Measurements from ENCODE around the gene SCRN1.

The SCRN1 gene

GRCh38 chr7:29918850-29919249, 70.8 kb downstream of the SCRN1 start:
- Histone ChIP-seq H3K4me1 (ENCODE audit: control insufficient read depth, insufficient read depth, low read length) (no peaks in the 10 kb centered on the region), H3K4me3 (ENCODE audit: low read length) (no peak overlapping the region), H3K9me3 (ENCODE audit: control insufficient read depth, low read length) (no peaks in the 10 kb centered on the region), H3K27me3 (ENCODE audit: control insufficient read depth, insufficient read depth, low read length) (no peaks in the 10 kb centered on the region), H3K36me3 (ENCODE audit: control insufficient read depth, insufficient read depth, low read length) (no peaks in the 10 kb centered on the region), H3K9ac (ENCODE audit: low read length) (no peak overlapping the region)

- no peaks in the 10 kb centered on the region for H3K36me3 ChIP-seq (ENCODE audit: control insufficient read depth, insufficient read depth, low read length)
- no peaks in the 10 kb centered on the region for H3K9me3 ChIP-seq (ENCODE audit: control insufficient read depth, low read length)
- no peaks in the 10 kb centered on the region for H3K4me1 ChIP-seq (ENCODE audit: control insufficient read depth, insufficient read depth, low read length)
- no peak overlapping the region for H3K4me3 ChIP-seq (ENCODE audit: low read length)
- no peaks in the 10 kb centered on the region for H3K27me3 ChIP-seq (ENCODE audit: control insufficient read depth, insufficient read depth, low read length)
- no peak overlapping the region for H3K9ac ChIP-seq (ENCODE audit: low read length)
Observed at GRCh38 chr7:29917641-29918040, 72.0 kb downstream of the SCRN1 start.

- Histone ChIP-seq H3K9me3 (ENCODE audit: control insufficient read depth, low read length) (no peaks in the 10 kb centered on the region), H3K36me3 (ENCODE audit: control insufficient read depth, insufficient read depth, low read length) (no peaks in the 10 kb centered on the region), H3K27me3 (ENCODE audit: control insufficient read depth, insufficient read depth, low read length) (no peaks in the 10 kb centered on the region), H3K9ac (ENCODE audit: low read length) (no peak overlapping the region), H3K4me1 (ENCODE audit: control insufficient read depth, insufficient read depth, low read length) (no peaks in the 10 kb centered on the region), H3K4me3 (ENCODE audit: low read length) (no peak overlapping the region)
Observed at GRCh38 chr7:29915481-29916215, 74.0 kb downstream of the SCRN1 start.

- H3K4me1 ChIP-seq (ENCODE audit: control insufficient read depth, insufficient read depth, low read length), result no peaks in the 10 kb centered on the region
- no peaks in the 10 kb centered on the region for H3K27me3 ChIP-seq (ENCODE audit: control insufficient read depth, insufficient read depth, low read length)
- H3K4me3 ChIP-seq (ENCODE audit: low read length), result no peak overlapping the region
- no peak overlapping the region for H3K9ac ChIP-seq (ENCODE audit: low read length)
- no peaks in the 10 kb centered on the region for H3K9me3 ChIP-seq (ENCODE audit: control insufficient read depth, low read length)
- no peaks in the 10 kb centered on the region for H3K36me3 ChIP-seq (ENCODE audit: control insufficient read depth, insufficient read depth, low read length)
Observed at GRCh38 chr7:29914180-29914579, 75.4 kb downstream of the SCRN1 start.

GRCh38 chr7:29906200-29907022, 83.2 kb downstream of the SCRN1 start:
- no peaks in the 10 kb centered on the region for H3K27me3 ChIP-seq (ENCODE audit: control insufficient read depth, insufficient read depth, low read length)
- H3K36me3 ChIP-seq (ENCODE audit: control insufficient read depth, insufficient read depth, low read length), result no peaks in the 10 kb centered on the region
- H3K4me1 ChIP-seq (ENCODE audit: control insufficient read depth, insufficient read depth, low read length), result no peaks in the 10 kb centered on the region
- no peaks in the 10 kb centered on the region for H3K9me3 ChIP-seq (ENCODE audit: control insufficient read depth, low read length)
- H3K9ac ChIP-seq (ENCODE audit: low read length), result no peak overlapping the region
- H3K4me3 ChIP-seq (ENCODE audit: low read length), result no peak overlapping the region

- Histone ChIP-seq H3K4me3 (ENCODE audit: low read length) (no peak overlapping the region), H3K36me3 (ENCODE audit: control insufficient read depth, insufficient read depth, low read length) (no peaks in the 10 kb centered on the region), H3K9ac (ENCODE audit: low read length) (no peak overlapping the region), H3K4me1 (ENCODE audit: control insufficient read depth, insufficient read depth, low read length) (no peaks in the 10 kb centered on the region), H3K9me3 (ENCODE audit: control insufficient read depth, low read length) (no peaks in the 10 kb centered on the region), H3K27me3 (ENCODE audit: control insufficient read depth, insufficient read depth, low read length) (no peaks in the 10 kb centered on the region)
Observed at GRCh38 chr7:29900745-29901144, 88.9 kb downstream of the SCRN1 start.

- H3K27me3 ChIP-seq (ENCODE audit: control insufficient read depth, insufficient read depth, low read length), result no peaks in the 10 kb centered on the region
- no peak overlapping the region for H3K4me3 ChIP-seq (ENCODE audit: low read length)
Observed at GRCh38 chr7:29898301-29898700, 91.3 kb downstream of the SCRN1 start.

GRCh38 chr7:29896685-29897411, 92.8 kb downstream of the SCRN1 start:
- H3K9me3 ChIP-seq (ENCODE audit: control insufficient read depth, low read length), result no peaks in the 10 kb centered on the region
- no peak overlapping the region for H3K4me3 ChIP-seq (ENCODE audit: low read length)
- H3K9ac ChIP-seq (ENCODE audit: low read length), result no peak overlapping the region
- no peaks in the 10 kb centered on the region for H3K27me3 ChIP-seq (ENCODE audit: control insufficient read depth, insufficient read depth, low read length)
- H3K4me1 ChIP-seq (ENCODE audit: control insufficient read depth, insufficient read depth, low read length), result no peaks in the 10 kb centered on the region
- no peaks in the 10 kb centered on the region for H3K36me3 ChIP-seq (ENCODE audit: control insufficient read depth, insufficient read depth, low read length)

More at GRCh38 chr7:29898301-29898700, 91.3 kb downstream of the SCRN1 start:
- H3K4me1 ChIP-seq (ENCODE audit: control insufficient read depth, insufficient read depth, low read length), result no peaks in the 10 kb centered on the region
- H3K9me3 ChIP-seq (ENCODE audit: control insufficient read depth, low read length), result no peaks in the 10 kb centered on the region
- no peak overlapping the region for H3K9ac ChIP-seq (ENCODE audit: low read length)
- H3K36me3 ChIP-seq (ENCODE audit: control insufficient read depth, insufficient read depth, low read length), result no peaks in the 10 kb centered on the region

- Histone ChIP-seq H3K9ac (ENCODE audit: low read length) (no peak overlapping the region), H3K4me1 (ENCODE audit: control insufficient read depth, insufficient read depth, low read length) (no peaks in the 10 kb centered on the region), H3K27me3 (ENCODE audit: control insufficient read depth, insufficient read depth, low read length) (no peaks in the 10 kb centered on the region), H3K9me3 (ENCODE audit: control insufficient read depth, low read length) (no peaks in the 10 kb centered on the region), H3K4me3 (ENCODE audit: low read length) (no peak overlapping the region), H3K36me3 (ENCODE audit: control insufficient read depth, insufficient read depth, low read length) (no peaks in the 10 kb centered on the region)
Observed at GRCh38 chr7:29895559-29895958, 94.0 kb downstream of the SCRN1 start.

GRCh38 chr7:29894256-29894655, 95.3 kb downstream of the SCRN1 start:
- no peak overlapping the region for H3K9ac ChIP-seq (ENCODE audit: low read length)
- no peaks in the 10 kb centered on the region for H3K36me3 ChIP-seq (ENCODE audit: control insufficient read depth, insufficient read depth, low read length)
- H3K4me3 ChIP-seq (ENCODE audit: low read length), result no peak overlapping the region
- H3K9me3 ChIP-seq (ENCODE audit: control insufficient read depth, low read length), result no peaks in the 10 kb centered on the region
- H3K4me1 ChIP-seq (ENCODE audit: control insufficient read depth, insufficient read depth, low read length), result no peaks in the 10 kb centered on the region
- no peaks in the 10 kb centered on the region for H3K27me3 ChIP-seq (ENCODE audit: control insufficient read depth, insufficient read depth, low read length)

GRCh38 chr7:29893351-29893965, 96.1 kb downstream of the SCRN1 start:
- no peak overlapping the region for H3K4me3 ChIP-seq (ENCODE audit: low read length)
- no peaks in the 10 kb centered on the region for H3K27me3 ChIP-seq (ENCODE audit: control insufficient read depth, insufficient read depth, low read length)
- no peaks in the 10 kb centered on the region for H3K36me3 ChIP-seq (ENCODE audit: control insufficient read depth, insufficient read depth, low read length)
- no peaks in the 10 kb centered on the region for H3K9me3 ChIP-seq (ENCODE audit: control insufficient read depth, low read length)
- H3K4me1 ChIP-seq (ENCODE audit: control insufficient read depth, insufficient read depth, low read length), result no peaks in the 10 kb centered on the region
- H3K9ac ChIP-seq (ENCODE audit: low read length), result no peak overlapping the region

All from mucosa of stomach (tissue), 1 donor.